Lower lobe of right lung (tissue), 2 donors: ENCODE data around the gene GLCCI1. TPM values are rescaled to one million over a fixed set of nuclear protein-coding genes. Genes with fewer than 3 reads are reported as not detected.

Experiments used
- ATAC-seq, 2 donors: fragments of 200-7000 bp; cut with Tn5 transposase; one replicate each; pipeline ENCODE4 v1.9.1; 2020 to 2022; ENCODE audit warnings: mild to moderate bottlenecking in 2 of 2, moderate library complexity in 2 of 2
- DNase-seq: peaks from one replicate; pipeline ENCODE4 v3.0.0-alpha.2; 2020
- H3K27ac ChIP-seq: fragments of 200-600 bp; one replicate; pipeline ENCODE4 v1.8.0; 2022
- H3K27me3 ChIP-seq: fragments of 200-600 bp; one replicate; pipeline ENCODE4 v1.8.0; 2022; ENCODE audit warnings: low read depth
- H3K36me3 ChIP-seq: fragments of 200-600 bp; one replicate; pipeline ENCODE4 v1.8.0; 2022; ENCODE audit warnings: mild to moderate bottlenecking
- H3K4me1 ChIP-seq: fragments of 200-600 bp; one replicate; pipeline ENCODE4 v1.8.0; 2022
- H3K4me3 ChIP-seq: fragments of 200-600 bp; one replicate; pipeline ENCODE4 v1.8.0; 2022; ENCODE audit warnings: mild to moderate bottlenecking
- H3K9me3 ChIP-seq: fragments of 200-600 bp; one replicate; pipeline ENCODE4 v1.8.0; 2022
- CTCF ChIP-seq: fragments of 200-600 bp; IDR thresholded peaks from one replicate; pipeline ENCODE4 v1.8.0; 2022; ENCODE audit warnings: antibody characterized with exemption, mild to moderate bottlenecking
- intact Hi-C: fragments of 100-400 bp; cut with DNase I; formaldehyde crosslinking; loops from one replicate; pipeline ENCODE4 v1.11.0; 2022
- total RNA-seq: library from RNA; stranded (reverse); fragmentation: NEBNext Ultra II Directional; extraction: Animal tissue kit (Norgen Biotek cat#: 25700); gene quantifications from one replicate; pipeline ENCODE4 v1.2.1, GENCODE V29; 2021
- donor health status: DM: no; HTN: yes; CAD: no; lungs with severe emphysema.

The GLCCI1 gene
- total RNA-seq, 1 donor from 2014 or later: 63.9 TPM

GRCh38 chr7:7966141-7966734 lies 2.4 kb upstream of the GLCCI1 start:
- no peak overlapping the region for H3K4me3 ChIP-seq
- no peaks in the 10 kb centered on the region for H3K4me1 ChIP-seq
- H3K27me3 ChIP-seq: no peaks in the 10 kb centered on the region
- H3K9me3 ChIP-seq: no peaks in the 10 kb centered on the region
- DNase-seq (no peak), ATAC-seq (no peak)
- H3K27ac ChIP-seq: no peak overlapping the region
- no peaks in the 10 kb centered on the region for H3K36me3 ChIP-seq
- intact Hi-C loops: no loop called here
- no peak for TF ChIP-seq CTCF

- intact Hi-C loops: no loop called here
- no peak for ATAC-seq
- no peaks in the 10 kb centered on the region for H3K36me3 ChIP-seq
- no peaks in the 10 kb centered on the region for H3K4me1 ChIP-seq
- peak overlapping the region; percentile 95 for H3K4me3 ChIP-seq
- H3K9me3 ChIP-seq: no peaks in the 10 kb centered on the region
- no peak for DNase-seq
- H3K27ac ChIP-seq: peak overlapping the region; percentile 95
- TF ChIP-seq CTCF: no peak
- no peaks in the 10 kb centered on the region for H3K27me3 ChIP-seq
Observed at GRCh38 chr7:7967886-7968543, 581 bp upstream of the GLCCI1 start.

GRCh38 chr7:7969306-7970236 lies 975 bp downstream of the GLCCI1 start:
- no peak for TF ChIP-seq CTCF
- intact Hi-C loops: no loop called here

GRCh38 chr7:7970237-7970530 lies 1.6 kb downstream of the GLCCI1 start:
- Histone ChIP-seq H3K4me1 (peaks cover 2% of the 10 kb centered on the region), H3K4me3 (peak overlapping the region; percentile 95), H3K36me3 (no peaks in the 10 kb centered on the region), H3K27me3 (no peaks in the 10 kb centered on the region), H3K27ac (peak overlapping the region; percentile 82), H3K9me3 (no peaks in the 10 kb centered on the region)
- intact Hi-C loops: no loop called here
- ATAC-seq (no peak), DNase-seq (no peak)
- TF ChIP-seq CTCF: no peak

More at GRCh38 chr7:7969306-7970236, 975 bp downstream of the GLCCI1 start:
- H3K4me1 ChIP-seq: no peaks in the 10 kb centered on the region
- ATAC-seq (peak in 1 of 2 donors; percentile 1), DNase-seq (peak; percentile 62)
- no peaks in the 10 kb centered on the region for H3K36me3 ChIP-seq
- peak overlapping the region; percentile 95 for H3K4me3 ChIP-seq
- no peaks in the 10 kb centered on the region for H3K9me3 ChIP-seq
- no peaks in the 10 kb centered on the region for H3K27me3 ChIP-seq
- H3K27ac ChIP-seq: peak overlapping the region; percentile 95

- Histone ChIP-seq H3K9me3 (no peaks in the 10 kb centered on the region), H3K36me3 (no peaks in the 10 kb centered on the region), H3K4me1 (peaks cover 2% of the 10 kb centered on the region), H3K4me3 (peak overlapping the region; percentile 95), H3K27ac (peak overlapping the region; percentile 82), H3K27me3 (no peaks in the 10 kb centered on the region)
- DNase-seq (no peak), ATAC-seq (no peak)
- TF ChIP-seq CTCF: no peak
- intact Hi-C loops: no loop called here
Observed at GRCh38 chr7:7970531-7971307, 2.1 kb downstream of the GLCCI1 start.
